DND-41 (cell line): ENCODE data around the gene CTNNBL1.

Experiments used
- CTCF ChIP-seq: IDR thresholded peaks from 2 replicates; pipeline ENCODE4 v1.5.1; 2012; ENCODE audit warnings: borderline replicate concordance, low read length, moderate library complexity, mild to moderate bottlenecking; ENCODE audit not compliant: poor library complexity, severe bottlenecking; ENCODE audit errors: extremely low read depth
- EZH2 ChIP-seq: IDR thresholded peaks from 3 replicates; pipeline ENCODE4 v1.6.1; 2012; ENCODE audit warnings: borderline replicate concordance, low read depth, mild to moderate bottlenecking, moderate library complexity, low read length, inconsistent platforms; ENCODE audit not compliant: severe bottlenecking

- TF ChIP-seq CTCF (no peak), EZH2 (no peak)
These were observed 63.7 kb downstream of the CTNNBL1 start for GRCh38 chr20:37757550-37757949.
